Common myeloid progenitor, CD34-positive (primary cell): ENCODE results near the gene HBE1.
"Not testable (repeated sequence)": the region's sequence is repeated elsewhere in the genome, so short reads cannot be mapped to it uniquely, and the experiment has no call there.

Source experiments
- CTCF ChIA-PET: fragments of 350-600 bp; sonication (Branson Sonifier 250); formaldehyde crosslinking; loops from one replicate; lab custom pipeline; 2021; ENCODE audit warnings: antibody characterized with exemption; lab: Charles Lee
- POLR2A ChIA-PET: fragments of 350-600 bp; sonication (Branson Sonifier 250); formaldehyde crosslinking; loops from one replicate; lab custom pipeline; 2021; ENCODE audit warnings: antibody characterized with exemption; lab: Charles Lee
- DNase-seq, 3 donors: peaks; one replicate each; pipeline versions ENCODE4 v3.0.0 to v3.0.0-alpha.2; 2013
- H3K27ac ChIP-seq, 2 experiments: 1 replicate in 1 of 2; 2 replicates in 1 of 2; pipeline ENCODE4 v1.7.0; 2013; ENCODE audit warnings: inconsistent platforms in 2 of 2, low read length in 2 of 2, mild to moderate bottlenecking in 2 of 2, low read depth in 1 of 2, moderate library complexity in 1 of 2; ENCODE audit not compliant: severe bottlenecking in 2 of 2, insufficient read depth in 1 of 2, poor library complexity in 1 of 2
- H3K27me3 ChIP-seq, 5 experiments: replicated peaks in 2 of 5; 1 replicate in 3 of 5; 2 replicates in 2 of 5; pipeline versions ENCODE4 v1.6.1 to v1.7.0; 2013; ENCODE audit warnings: low read length in 4 of 5, mild to moderate bottlenecking in 2 of 5, moderate library complexity in 2 of 5, inconsistent platforms in 1 of 5; ENCODE audit not compliant: insufficient read depth in 5 of 5, control insufficient read depth in 4 of 5
- H3K36me3 ChIP-seq, 4 experiments: 1 replicate in 2 of 4; 2 replicates in 2 of 4; pipeline versions ENCODE4 v1.6.1 to v1.7.0; 2013; ENCODE audit warnings: low read length in 3 of 4, control low read depth in 1 of 4, mild to moderate bottlenecking in 1 of 4; ENCODE audit not compliant: control insufficient read depth in 4 of 4, insufficient read depth in 4 of 4
- H3K4me1 ChIP-seq, 4 experiments: 1 replicate in 3 of 4; 2 replicates in 1 of 4; pipeline versions ENCODE4 v1.6.1 to v1.7.1; 2013; ENCODE audit warnings: low read length in 3 of 4, mild to moderate bottlenecking in 3 of 4, control low read depth in 1 of 4, inconsistent platforms in 1 of 4, moderate library complexity in 1 of 4; ENCODE audit not compliant: control insufficient read depth in 4 of 4, insufficient read depth in 4 of 4; ENCODE audit errors: control extremely low read depth in 1 of 4
- H3K4me3 ChIP-seq, 7 experiments: 1 replicate in 4 of 7; 2 replicates in 3 of 7; pipeline versions ENCODE4 v1.5.1 to v1.7.0; 2013; ENCODE audit warnings: mild to moderate bottlenecking in 7 of 7, low read length in 6 of 7, moderate library complexity in 6 of 7, inconsistent platforms in 2 of 7, low read depth in 2 of 7, control low read depth in 1 of 7; ENCODE audit not compliant: insufficient read depth in 4 of 7, control insufficient read depth in 1 of 7; ENCODE audit errors: extremely low read depth in 1 of 7
- H3K9me3 ChIP-seq, 5 experiments: 1 replicate in 4 of 5; 2 replicates in 1 of 5; pipeline versions ENCODE4 v1.6.1 to v1.7.1; 2013; ENCODE audit warnings: low read length in 4 of 5, mild to moderate bottlenecking in 2 of 5, inconsistent platforms in 1 of 5, low read depth in 1 of 5, moderate library complexity in 1 of 5; ENCODE audit not compliant: control insufficient read depth in 4 of 5, insufficient read depth in 2 of 5; ENCODE audit errors: control extremely low read depth in 1 of 5
- WGBS: methylation state at CpG from one replicate; pipeline ENCODE4 v1.1.5; 2013; ENCODE audit not compliant: insufficient coverage; 5-methylcytosine and 5-hydroxymethylcytosine counted together

The HBE1 gene

GRCh38 chr11:5267033-5267563, 2.6 kb downstream of the HBE1 start:
- 100% methylated on average over 2 of the region's 2 CpGs for WGBS
- Histone ChIP-seq H3K4me3 (no peak overlapping the region), H3K36me3 (no peaks in the 10 kb centered on the region), H3K27ac (no peak overlapping the region), H3K9me3 (no peaks in the 10 kb centered on the region), H3K4me1 (no peaks in the 10 kb centered on the region), H3K27me3 (no peaks in the 10 kb centered on the region)
- ChIA-PET CTCF (no interaction called here), POLR2A (no interaction called here)
- no peak for DNase-seq

GRCh38 chr11:5266609-5267008, 3.1 kb downstream of the HBE1 start:
- no peak for DNase-seq
- Histone ChIP-seq H3K4me3 (no peak overlapping the region), H3K9me3 (no peaks in the 10 kb centered on the region), H3K27ac (no peak overlapping the region), H3K27me3 (no peaks in the 10 kb centered on the region), H3K36me3 (no peaks in the 10 kb centered on the region), H3K4me1 (no peaks in the 10 kb centered on the region)
- CTCF ChIA-PET = no interaction called here
- POLR2A ChIA-PET = no interaction called here

- no peaks in the 10 kb centered on the region for H3K36me3 ChIP-seq
- no peaks in the 10 kb centered on the region for H3K9me3 ChIP-seq
- no peak for DNase-seq
- POLR2A ChIA-PET = no interaction called here
- no peaks in the 10 kb centered on the region for H3K27me3 ChIP-seq
- no peak overlapping the region for H3K27ac ChIP-seq
- H3K4me3 ChIP-seq = no peak overlapping the region
- no CpG with 5 or more reads among the region's 2 CpGs for WGBS
- CTCF ChIA-PET = no interaction called here
- H3K4me1 ChIP-seq = no peaks in the 10 kb centered on the region
Observed at GRCh38 chr11:5265832-5266231, 3.9 kb downstream of the HBE1 start.

GRCh38 chr11:5258543-5259262, 11.0 kb downstream of the HBE1 start:
- POLR2A ChIA-PET = no interaction called here

GRCh38 chr11:5257296-5257695, 12.4 kb downstream of the HBE1 start:
- ChIA-PET POLR2A (no interaction called here), CTCF (no interaction called here)
- H3K9me3 ChIP-seq = peaks cover 0 to 6% (median 1%) of the 10 kb centered on the region in 5 experiments
- no peaks in the 10 kb centered on the region for H3K36me3 ChIP-seq
- H3K4me1 ChIP-seq = no peaks in the 10 kb centered on the region
- no peak overlapping the region for H3K27ac ChIP-seq
- no peaks in the 10 kb centered on the region for H3K27me3 ChIP-seq
- H3K4me3 ChIP-seq = no peak overlapping the region
- 100% methylated on average over 2 of the region's 2 CpGs for WGBS
- no peak for DNase-seq

More at GRCh38 chr11:5258543-5259262, 11.0 kb downstream of the HBE1 start:
- H3K4me3 ChIP-seq = no peak overlapping the region
- DNase-seq = no peak
- no peak overlapping the region for H3K27ac ChIP-seq
- 97% methylated on average over 6 of the region's 7 CpGs for WGBS
- no peaks in the 10 kb centered on the region for H3K4me1 ChIP-seq
- peaks cover 0 to 6% (median 1%) of the 10 kb centered on the region in 5 experiments for H3K9me3 ChIP-seq
- no peaks in the 10 kb centered on the region for H3K27me3 ChIP-seq
- no peaks in the 10 kb centered on the region for H3K36me3 ChIP-seq
- CTCF ChIA-PET = no interaction called here

GRCh38 chr11:5254646-5255413, 14.9 kb downstream of the HBE1 start, which contains the start of gene HBG2:
Gene HBG2, minus strand, starts transcription at chr11:5254781. Its CDS starts 53 bp downstream, at chr11:5254728.
- POLR2A ChIA-PET = not testable (repeated sequence)

GRCh38 chr11:5254023-5254422, 15.7 kb downstream of the HBE1 start:
- H3K4me1 ChIP-seq, CTCF ChIA-PET, DNase-seq, H3K27ac ChIP-seq, H3K36me3 ChIP-seq, H3K27me3 ChIP-seq, POLR2A ChIA-PET, H3K9me3 ChIP-seq, H3K4me3 ChIP-seq: not testable (repeated sequence)
- 100% methylated on average over 1 of the region's 2 CpGs for WGBS

More at GRCh38 chr11:5254646-5255413, 14.9 kb downstream of the HBE1 start, which contains the start of gene HBG2:
- DNase-seq, H3K9me3 ChIP-seq, H3K36me3 ChIP-seq, H3K27ac ChIP-seq, CTCF ChIA-PET, H3K4me3 ChIP-seq, H3K27me3 ChIP-seq, H3K4me1 ChIP-seq: not testable (repeated sequence)
- WGBS = 100% methylated on average over 1 of the region's 9 CpGs
